K562 (cell line): ENCODE results near the gene ST3GAL5. TPM values are rescaled to one million over a fixed set of nuclear protein-coding genes. Genes with fewer than 3 reads are reported as not detected.
A peak's percentile ranks its signal among the peaks of the same experiment; 100 is the strongest.

Experiments used
- BCOR ChIP-seq: fragments of 450-650 bp; IDR thresholded peaks from 2 replicates; pipeline ENCODE4 v1.6.1; 2016
- BRF2 ChIP-seq: IDR thresholded peaks from 3 replicates; pipeline ENCODE4 v1.6.1; 2011; ENCODE audit warnings: borderline replicate concordance, mild to moderate bottlenecking; ENCODE audit not compliant: insufficient read length, insufficient read depth
- C11orf30 ChIP-seq: fragments of 450-650 bp; IDR thresholded peaks from 2 replicates; pipeline ENCODE4 v1.6.1; 2016; ENCODE audit warnings: low read depth, mild to moderate bottlenecking
- CBX3 ChIP-seq, 2 experiments: IDR thresholded peaks; 1 replicate in 1 of 2; 2 replicates in 1 of 2; pipeline ENCODE4 v1.6.1; 2012; ENCODE audit warnings: inconsistent platforms in 2 of 2, low read length in 2 of 2, borderline replicate concordance in 1 of 2, control low read depth in 1 of 2
- CC2D1A ChIP-seq: fragments of 450-650 bp; IDR thresholded peaks from 2 replicates; pipeline ENCODE4 v1.6.1; 2017; ENCODE audit warnings: mild to moderate bottlenecking
- EP300 ChIP-seq: IDR thresholded peaks from 2 replicates; pipeline ENCODE4 v1.6.1; 2012; ENCODE audit warnings: low read length, improper control_type of control experiment
- GTF2E2 ChIP-seq: fragments of 200-800 bp; sonication (Bioruptor generic); IDR thresholded peaks from 2 replicates; pipeline ENCODE4 v1.6.1; 2016; ENCODE audit warnings: missing genetic modification characterization, missing compliant biosample characterization
- KLF10 ChIP-seq: fragments of 250-450 bp; sonication (Bioruptor Pico); IDR thresholded peaks from 2 replicates; pipeline ENCODE4 v1.6.1; 2021; ENCODE audit warnings: matching md5 sums
- LCOR ChIP-seq: sonication (generic); formaldehyde crosslinking; IDR thresholded peaks from 2 replicates; pipeline ENCODE4 v1.8.0; 2022; ENCODE audit warnings: mild to moderate bottlenecking, missing genetic modification reagents
- MAFG ChIP-seq: fragments of 450-650 bp; conservative IDR thresholded peaks from 2 replicates; pipeline ENCODE4 v1.6.1; 2016; ENCODE audit warnings: missing genetic modification characterization, missing compliant biosample characterization
- NR2F6 ChIP-seq: fragments of 450-650 bp; formaldehyde crosslinking; IDR thresholded peaks from 2 replicates; pipeline ENCODE4 v1.4.0; 2020; ENCODE audit warnings: mild to moderate bottlenecking
- PATZ1 ChIP-seq: fragments of 250-450 bp; sonication (Bioruptor Pico); IDR thresholded peaks from 2 replicates; pipeline ENCODE4 v1.5.0; 2020; ENCODE audit warnings: mild to moderate bottlenecking, borderline replicate concordance
- PBX2 ChIP-seq, 2 experiments: IDR thresholded peaks in 1 of 2; conservative IDR thresholded peaks in 1 of 2; 2 replicates each; pipeline ENCODE4 v1.6.1; 2016; ENCODE audit warnings: low read depth in 2 of 2, mild to moderate bottlenecking in 1 of 2, missing compliant biosample characterization in 1 of 2, missing genetic modification characterization in 1 of 2, moderate library complexity in 1 of 2
- PYGO2 ChIP-seq: fragments of 450-650 bp; IDR thresholded peaks from 2 replicates; pipeline ENCODE4 v1.6.1; 2016; ENCODE audit warnings: mild to moderate bottlenecking, missing genetic modification characterization, moderate library complexity, missing compliant biosample characterization
- RCOR1 ChIP-seq, 2 experiments: IDR thresholded peaks; 2 replicates each; pipeline ENCODE4 v1.6.1; 2012; ENCODE audit warnings: low read depth in 2 of 2, low read length in 2 of 2, borderline replicate concordance in 1 of 2, improper control_type of control experiment in 1 of 2
- RFX7 ChIP-seq: fragments of 250-450 bp; sonication (Bioruptor Pico); IDR thresholded peaks from 2 replicates; pipeline ENCODE4 v1.5.1; 2021; ENCODE audit warnings: mild to moderate bottlenecking
- SMARCB1 ChIP-seq: IDR thresholded peaks from 2 replicates; pipeline ENCODE4 v1.6.1; 2011; ENCODE audit warnings: improper control_type of control experiment, low read depth; ENCODE audit not compliant: insufficient read length
- SMC3 ChIP-seq: conservative IDR thresholded peaks from 2 replicates; pipeline ENCODE4 v1.6.1; 2011; ENCODE audit warnings: low read depth, low read length, improper control_type of control experiment; ENCODE audit not compliant: insufficient read depth
- THRAP3 ChIP-seq: fragments of 450-650 bp; IDR thresholded peaks from 2 replicates; pipeline ENCODE4 v1.6.1; 2016; ENCODE audit warnings: mild to moderate bottlenecking, inconsistent platforms, borderline replicate concordance
- ZBTB17 ChIP-seq: fragments of 450-650 bp; formaldehyde crosslinking; IDR thresholded peaks from 2 replicates; pipeline ENCODE4 v1.4.0; 2020; ENCODE audit warnings: mild to moderate bottlenecking
- ZFP36 ChIP-seq: fragments of 150-350 bp; IDR thresholded peaks from 2 replicates; pipeline ENCODE4 v1.6.1; 2018; ENCODE audit warnings: low read length, low read depth; ENCODE audit not compliant: partially characterized antibody
- ZNF143 ChIP-seq: sonication (generic); formaldehyde crosslinking; IDR thresholded peaks from 2 replicates; pipeline ENCODE4 v1.9.0; 2022; ENCODE audit warnings: mild to moderate bottlenecking, missing genetic modification reagents
- ZNF583 ChIP-seq: fragments of 250-450 bp; sonication (Bioruptor Pico); IDR thresholded peaks from 2 replicates; pipeline ENCODE4 v1.4.0; 2020
- polyA plus RNA-seq, 8 experiments: library from polyadenylated mRNA; depleted of rRNA in 4 of 8; stranded (reverse) in 5 of 8; unstranded in 3 of 8; fragments of >200 nt; fragmentation: Nextera tagmentation in 2 of 8; fragmentation: Illumina TruSeq in 1 of 8; extraction: Ambion mirVana in 2 of 8; extraction: Trizol in 1 of 8; gene quantifications; 2 replicates each; pipeline versions ENCODE4 v1.2.1 to v1.2.3, GENCODE V29; 2011 to 2014; ENCODE audit warnings: inconsistent platforms in 1 of 8, missing spikeins in 1 of 8
- total RNA-seq, 7 experiments: library from RNA; depleted of rRNA in 6 of 7; stranded (reverse); fragments of >200 nt in 6 of 7; fragmentation: Illumina TruSeq in 2 of 7; extraction: Trizol in 2 of 7; gene quantifications; 2 replicates each; pipeline versions ENCODE4 v1.2.1 to v1.2.3, GENCODE V29; 2011 to 2021; ENCODE audit warnings: low replicate concordance in 1 of 7

The ST3GAL5 gene
- total and polyA plus RNA-seq, 9 of the 15 experiments (the other 6 are each of a cell fraction or from before 2014, with no cell fraction given) = 1.6 to 10.0 (median 4.2) TPM

GRCh38 chr2:85933753-85934594 is 45.2 kb upstream of the ST3GAL5 start (continued):
- TF ChIP-seq C11orf30 (peak; percentile 44; the same call in 1 of the 2 replicates), SMC3 (no peak), PYGO2 (peak; percentile 69), EP300 (peak; percentile 96), BCOR (peak; percentile 88), PBX2 (CRISPR knock-in tag; IDR thresholded peaks at IDR 0.05; ENCODE audit: low read depth) (no peak), PBX2 (tag; conservative IDR thresholded peaks at IDR 0.05; ENCODE audit: low read depth) (peak; percentile 97), MAFG (peak; percentile 85), THRAP3 (no peak), ZNF583 (no peak), CC2D1A (peak; percentile 98), ZNF143 (CRISPR knock-in tag) (no peak), BRF2 (no peak), NR2F6 (CRISPR knock-in tag) (no peak), RCOR1 (IDR thresholded peaks at IDR 0.05; ENCODE audit: borderline replicate concordance in 1 of 2, low read depth in 2 of 2, low read length in 2 of 2) (peak; percentile 83 to 99; a peak in 3 of 4 replicates), PATZ1 (CRISPR knock-in tag) (no peak), GTF2E2 (tag) (0 out of 2 replicates have a peak, but pooled peaks have one; percentile 60), LCOR (peak; percentile 75; the same call in 1 of the 2 replicates), SMARCB1 (no peak), CBX3 (IDR thresholded peaks at IDR 0.05; ENCODE audit: borderline replicate concordance in 1 of 2, low read length in 2 of 2) (peak in 1 of 2 experiments; percentile 85; a peak in 2 of 3 replicates), ZBTB17 (no peak), ZFP36 (no peak), KLF10 (no peak), RFX7 (CRISPR knock-in tag) (no peak)
